Trophoblast cell (in vitro differentiated cells and primary cell): ENCODE measurements around the gene BMP8A. TPM values are rescaled to one million over a fixed set of nuclear protein-coding genes. Genes with fewer than 3 reads are reported as not detected.
A peak's percentile ranks its signal among the peaks of the same experiment; 100 is the strongest.

ENCODE experiments used
- DNase-seq, 2 donors: peaks; one replicate each; pipeline ENCODE4 v3.0.0-alpha.2; 2016
- H2AFZ ChIP-seq: 2 replicates; pipeline ENCODE4 v1.6.1; 2013; ENCODE audit warnings: low read length, moderate library complexity, mild to moderate bottlenecking; ENCODE audit not compliant: insufficient read depth, poor library complexity
- H2AK5ac ChIP-seq: 2 replicates; pipeline ENCODE4 v1.6.1; 2013; ENCODE audit warnings: mild to moderate bottlenecking, low read length
- H2BK120ac ChIP-seq: 2 replicates; pipeline ENCODE4 v1.6.1; 2013; ENCODE audit warnings: low read length, mild to moderate bottlenecking, moderate library complexity; ENCODE audit not compliant: insufficient read depth, poor library complexity
- H2BK12ac ChIP-seq: 2 replicates; pipeline ENCODE4 v1.6.1; 2013; ENCODE audit warnings: mild to moderate bottlenecking, low read length, moderate library complexity
- H2BK5ac ChIP-seq: 2 replicates; pipeline ENCODE4 v1.6.1; 2013; ENCODE audit warnings: low read length, low read depth, moderate library complexity, mild to moderate bottlenecking; ENCODE audit not compliant: poor library complexity
- H3K14ac ChIP-seq: 2 replicates; pipeline ENCODE4 v1.6.1; 2013; ENCODE audit warnings: mild to moderate bottlenecking, low read length
- H3K18ac ChIP-seq: 2 replicates; pipeline ENCODE4 v1.6.1; 2013; ENCODE audit warnings: mild to moderate bottlenecking, low read length
- H3K23ac ChIP-seq: 2 replicates; pipeline ENCODE4 v1.6.1; 2013; ENCODE audit warnings: low read length
- H3K27ac ChIP-seq: 2 replicates; pipeline ENCODE4 v1.5.1; 2013; ENCODE audit warnings: low read depth, mild to moderate bottlenecking, inconsistent platforms, low read length, moderate library complexity
- H3K27me3 ChIP-seq: 2 replicates; pipeline ENCODE4 v1.6.1; 2013; ENCODE audit warnings: inconsistent platforms, mild to moderate bottlenecking, low read length, moderate library complexity; ENCODE audit not compliant: insufficient read depth
- H3K36me3 ChIP-seq, 2 experiments: 1 replicate in 1 of 2; 2 replicates in 1 of 2; pipeline ENCODE4 v1.6.1; 2013; ENCODE audit warnings: low read length in 2 of 2, mild to moderate bottlenecking in 2 of 2, moderate library complexity in 1 of 2; ENCODE audit not compliant: insufficient read depth in 2 of 2, control insufficient read depth in 1 of 2
- H3K4ac ChIP-seq: 2 replicates; pipeline ENCODE4 v1.6.1; 2013; ENCODE audit warnings: low read depth, mild to moderate bottlenecking, low read length, moderate library complexity
- H3K4me1 ChIP-seq, 2 experiments: 1 replicate in 1 of 2; 2 replicates in 1 of 2; pipeline ENCODE4 v1.6.1; 2013; ENCODE audit warnings: low read length in 2 of 2, mild to moderate bottlenecking in 2 of 2, moderate library complexity in 1 of 2; ENCODE audit not compliant: insufficient read depth in 2 of 2, control insufficient read depth in 1 of 2
- H3K4me2 ChIP-seq: 2 replicates; pipeline ENCODE4 v1.6.1; 2013; ENCODE audit warnings: inconsistent platforms, mild to moderate bottlenecking, low read length, moderate library complexity
- H3K4me3 ChIP-seq: 2 replicates; pipeline ENCODE4 v1.5.1; 2013; ENCODE audit warnings: mild to moderate bottlenecking, low read depth, low read length, inconsistent platforms
- H3K79me1 ChIP-seq: one replicate; pipeline ENCODE4 v1.6.1; 2013; ENCODE audit warnings: low read length
- H3K79me2 ChIP-seq: 2 replicates; pipeline ENCODE4 v1.6.1; 2013; ENCODE audit warnings: low read length, mild to moderate bottlenecking; ENCODE audit not compliant: control insufficient read depth, insufficient read depth, poor library complexity
- H3K9ac ChIP-seq: 2 replicates; pipeline ENCODE4 v1.6.1; 2013; ENCODE audit warnings: mild to moderate bottlenecking, low read length
- H3K9me3 ChIP-seq: 2 replicates; pipeline ENCODE4 v1.6.1; 2013; ENCODE audit warnings: low read depth, mild to moderate bottlenecking, control low read depth, inconsistent platforms, low read length; ENCODE audit not compliant: insufficient read depth
- H4K12ac ChIP-seq: 2 replicates; pipeline ENCODE4 v1.6.1; 2013; ENCODE audit warnings: low read depth, mild to moderate bottlenecking, low read length, moderate library complexity
- H4K8ac ChIP-seq: 2 replicates; pipeline ENCODE4 v1.6.1; 2013; ENCODE audit warnings: low read depth, mild to moderate bottlenecking, low read length, moderate library complexity
- H4K91ac ChIP-seq: one replicate; pipeline ENCODE4 v1.6.1; 2013; ENCODE audit warnings: low read depth, mild to moderate bottlenecking, low read length, moderate library complexity
- whole genome bisulfite sequencing: extraction: QIAGEN DNeasy Blood & Tissue Kit; methylation state at CpG from one replicate; pipeline ENCODE4 v1.1.7; 2013; ENCODE audit warnings: missing lambda C conversion rate; ENCODE audit not compliant: insufficient read length, insufficient coverage; ENCODE audit errors: extremely low coverage; 5-methylcytosine and 5-hydroxymethylcytosine counted together
- polyA plus RNA-seq: library from polyadenylated mRNA; stranded (reverse); fragments of 200-250 nt; gene quantifications from 2 replicates; pipeline ENCODE4 v1.2.3, GENCODE V29; 2013

Gene BMP8A, protein sequence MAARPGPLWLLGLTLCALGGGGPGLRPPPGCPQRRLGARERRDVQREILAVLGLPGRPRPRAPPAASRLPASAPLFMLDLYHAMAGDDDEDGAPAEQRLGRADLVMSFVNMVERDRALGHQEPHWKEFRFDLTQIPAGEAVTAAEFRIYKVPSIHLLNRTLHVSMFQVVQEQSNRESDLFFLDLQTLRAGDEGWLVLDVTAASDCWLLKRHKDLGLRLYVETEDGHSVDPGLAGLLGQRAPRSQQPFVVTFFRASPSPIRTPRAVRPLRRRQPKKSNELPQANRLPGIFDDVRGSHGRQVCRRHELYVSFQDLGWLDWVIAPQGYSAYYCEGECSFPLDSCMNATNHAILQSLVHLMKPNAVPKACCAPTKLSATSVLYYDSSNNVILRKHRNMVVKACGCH
- not detected in 2 replicates for polyA plus RNA-seq

DNA sequence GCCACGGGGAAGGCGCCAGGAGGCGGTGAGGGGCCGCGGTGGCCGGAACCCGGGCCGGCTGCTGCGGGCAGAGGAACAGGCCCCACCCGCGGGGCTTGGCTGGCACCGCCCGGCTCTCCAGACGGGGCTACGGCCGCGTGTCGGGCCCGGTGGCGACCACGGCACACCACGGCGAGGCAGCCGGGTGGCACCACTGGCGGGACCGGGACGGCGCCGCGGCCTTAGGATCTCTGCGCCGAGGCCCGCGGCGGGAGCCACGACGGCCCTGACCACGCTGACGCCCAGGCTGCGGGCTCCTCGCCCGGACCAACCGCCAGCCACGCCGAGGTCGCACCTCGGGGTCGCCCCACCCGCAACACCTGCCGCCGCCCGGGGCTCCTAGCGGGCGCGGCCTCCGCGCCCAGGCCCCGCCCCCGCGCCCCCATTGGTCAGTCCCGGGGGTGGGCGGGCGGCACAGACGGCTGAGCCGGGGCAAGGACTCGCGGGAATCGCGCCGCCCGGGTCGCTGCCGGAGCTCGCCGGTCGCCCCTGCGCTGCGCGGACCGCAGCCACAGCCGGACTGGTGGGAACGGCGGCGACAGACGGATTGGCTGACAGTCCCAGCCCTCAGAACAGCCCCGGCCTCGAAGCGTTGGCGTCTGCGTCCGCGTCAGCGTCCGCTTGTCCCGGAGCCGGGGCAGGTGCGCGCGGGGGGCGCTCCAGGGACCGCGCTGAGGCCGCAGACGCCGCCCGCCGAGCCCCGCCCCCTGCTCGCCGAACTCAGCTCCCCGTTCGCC lies at the start of gene BMP8A:
TSS of gene BMP8A (plus strand) at position 491 of the 776 bp plus-strand sequence. CDS start 356 bp downstream, outside the sequence.
- H3K36me3 ChIP-seq, result peaks cover 4 to 13% of the 10 kb centered on the region in 2 experiments
- H2BK120ac ChIP-seq, result no peak within 1 kb of the TSS
- H3K27me3 ChIP-seq, result peaks cover 33% of the 10 kb centered on the region
- peaks cover 2% of the 10 kb centered on the region for H3K9me3 ChIP-seq
- no peak within 1 kb of the TSS for H4K12ac ChIP-seq
- no peak within 1 kb of the TSS for H3K27ac ChIP-seq
- H3K14ac ChIP-seq, result no peak within 1 kb of the TSS
- H4K8ac ChIP-seq, result no peak within 1 kb of the TSS
- H4K91ac ChIP-seq, result no peak within 1 kb of the TSS
- no peak within 1 kb of the TSS for H3K9ac ChIP-seq
- H3K18ac ChIP-seq, result no peak within 1 kb of the TSS
- H2AFZ ChIP-seq, result peak within 1 kb of the TSS; percentile 37
- peak within 1 kb of the TSS; percentile 74 for H3K4me3 ChIP-seq
- peak within 1 kb of the TSS; percentile 93 for H3K4me2 ChIP-seq
- H2BK12ac ChIP-seq, result no peak within 1 kb of the TSS
- peak; percentile 49 to 71 for DNase-seq
- H3K4ac ChIP-seq, result no peak within 1 kb of the TSS
- H3K4me1 ChIP-seq, result peaks cover 7 to 11% of the 10 kb centered on the region in 2 experiments
- H3K23ac ChIP-seq, result no peak within 1 kb of the TSS
- no peak within 1 kb of the TSS for H2BK5ac ChIP-seq
- no peaks in the 10 kb centered on the region for H3K79me2 ChIP-seq
- WGBS, result no CpG with 5 or more reads among the region's 112 CpGs
- no peaks in the 10 kb centered on the region for H3K79me1 ChIP-seq
- no peak within 1 kb of the TSS for H2AK5ac ChIP-seq

DNA sequence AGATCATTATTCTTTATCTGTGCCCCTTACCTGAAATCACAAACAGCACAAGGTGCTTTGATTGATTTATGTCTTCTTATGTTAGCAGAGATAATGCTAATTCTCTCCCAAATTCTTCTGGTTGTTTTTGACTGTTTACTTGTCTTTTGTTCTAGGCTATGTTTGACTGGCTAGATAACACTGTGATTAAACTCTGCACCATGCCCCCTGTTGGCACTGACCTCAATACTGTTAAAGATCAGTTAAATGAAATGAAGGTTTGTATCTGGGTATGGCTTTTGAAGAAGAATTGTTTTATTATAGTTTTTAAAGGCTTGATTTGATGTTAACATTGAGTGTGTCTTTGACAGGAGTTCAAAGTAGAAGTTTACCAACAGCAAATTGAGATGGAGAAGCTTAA lies 49.6 kb upstream of the BMP8A start:
- no peaks in the 10 kb centered on the region for H3K27me3 ChIP-seq
- H3K9ac ChIP-seq, result no peak overlapping the region
- no peak overlapping the region for H2BK120ac ChIP-seq
- no peak overlapping the region for H2AFZ ChIP-seq
- no peak overlapping the region for H2BK12ac ChIP-seq
- H3K9me3 ChIP-seq, result no peaks in the 10 kb centered on the region
- no peak overlapping the region for H3K14ac ChIP-seq
- H3K79me1 ChIP-seq, result no peaks in the 10 kb centered on the region
- no peak overlapping the region for H3K23ac ChIP-seq
- no peak overlapping the region for H2BK5ac ChIP-seq
- H3K4ac ChIP-seq, result no peak overlapping the region
- no peak overlapping the region for H3K4me3 ChIP-seq
- H4K12ac ChIP-seq, result no peak overlapping the region
- no peak overlapping the region for H3K27ac ChIP-seq
- peaks cover 18 to 45% of the 10 kb centered on the region in 2 experiments for H3K36me3 ChIP-seq
- no peak overlapping the region for H3K4me2 ChIP-seq
- no peak overlapping the region for H3K18ac ChIP-seq
- DNase-seq, result no peak
- H4K8ac ChIP-seq, result no peak overlapping the region
- H3K79me2 ChIP-seq, result no peaks in the 10 kb centered on the region
- no peak overlapping the region for H4K91ac ChIP-seq
- no peak overlapping the region for H2AK5ac ChIP-seq
- no peaks in the 10 kb centered on the region for H3K4me1 ChIP-seq

DNA sequence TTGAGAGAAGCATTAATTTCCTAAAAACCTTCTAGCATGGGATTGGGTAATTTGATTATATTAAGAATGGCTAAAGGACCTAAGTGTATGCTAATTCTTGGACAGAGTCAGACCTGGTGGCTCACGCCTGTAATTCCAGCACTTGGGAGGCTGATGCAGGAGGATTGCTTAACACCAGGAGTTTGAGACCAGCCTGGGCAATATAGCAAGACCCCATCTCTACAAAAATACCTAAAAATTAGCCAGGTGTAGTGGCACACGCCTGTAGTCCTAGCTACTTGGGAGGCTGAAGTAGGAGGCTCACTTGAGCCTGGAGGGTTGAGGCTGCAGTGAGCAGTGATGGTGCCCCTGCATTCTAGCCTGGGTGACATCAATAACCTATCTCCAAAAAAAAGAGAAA lies 45.9 kb upstream of the BMP8A start:
- no CpG with 5 or more reads among the region's 2 CpGs for WGBS
- DNase-seq, result no peak
- H3K9ac ChIP-seq, result no peak overlapping the region

GRCh38 chr1:39446986-39447567 lies 44.4 kb upstream of the BMP8A start:
- Histone ChIP-seq H3K18ac (no peak overlapping the region), H3K9ac (no peak overlapping the region), H3K36me3 (peaks cover 25 to 49% of the 10 kb centered on the region in 2 experiments), H3K4ac (no peak overlapping the region), H2AFZ (no peak overlapping the region), H3K79me2 (no peaks in the 10 kb centered on the region), H2BK12ac (no peak overlapping the region), H4K91ac (no peak overlapping the region), H4K8ac (no peak overlapping the region), H3K79me1 (no peaks in the 10 kb centered on the region), H3K4me1 (no peaks in the 10 kb centered on the region), H2BK120ac (no peak overlapping the region), H3K27me3 (no peaks in the 10 kb centered on the region), H3K9me3 (no peaks in the 10 kb centered on the region), H3K4me2 (no peak overlapping the region), H3K4me3 (no peak overlapping the region), H3K14ac (no peak overlapping the region), H3K23ac (no peak overlapping the region), H2BK5ac (no peak overlapping the region), H4K12ac (no peak overlapping the region), H3K27ac (no peak overlapping the region), H2AK5ac (no peak overlapping the region)
- no peak for DNase-seq
- no CpG with 5 or more reads among the region's 5 CpGs for WGBS

More for the DNA sequence above, 45.9 kb upstream of the BMP8A start:
- Histone ChIP-seq H2AFZ (no peak overlapping the region), H3K4me1 (no peaks in the 10 kb centered on the region), H2AK5ac (no peak overlapping the region), H3K79me1 (no peaks in the 10 kb centered on the region), H3K14ac (no peak overlapping the region), H3K79me2 (no peaks in the 10 kb centered on the region), H3K18ac (no peak overlapping the region), H2BK12ac (no peak overlapping the region), H3K4ac (no peak overlapping the region), H3K23ac (no peak overlapping the region), H3K27me3 (no peaks in the 10 kb centered on the region), H3K27ac (no peak overlapping the region), H4K8ac (no peak overlapping the region), H4K91ac (no peak overlapping the region), H3K4me3 (no peak overlapping the region), H2BK5ac (no peak overlapping the region), H3K4me2 (no peak overlapping the region), H3K36me3 (peaks cover 16 to 47% of the 10 kb centered on the region in 2 experiments), H2BK120ac (no peak overlapping the region), H3K9me3 (no peaks in the 10 kb centered on the region), H4K12ac (no peak overlapping the region)
